Testis (tissue), 2 donors: ENCODE results near the gene RNF121.

Experiments
- POLR2A ChIP-seq: fragments of 450-650 bp; IDR thresholded peaks from one replicate; pipeline ENCODE4 v1.6.1; 2017; ENCODE audit warnings: antibody characterized with exemption, mild to moderate bottlenecking, moderate library complexity
- TF ChIP-seq, protein P1 (sequence below), 3 experiments: fragments of 450-650 bp in 2 of 3; fragments of 200-600 bp in 1 of 3; sonication (generic) in 1 of 3; IDR thresholded peaks; one replicate each; pipeline ENCODE4 v1.5.1; 2016 to 2019; ENCODE audit warnings: antibody characterized with exemption in 3 of 3, mild to moderate bottlenecking in 2 of 3, moderate library complexity in 1 of 3

DNA sequence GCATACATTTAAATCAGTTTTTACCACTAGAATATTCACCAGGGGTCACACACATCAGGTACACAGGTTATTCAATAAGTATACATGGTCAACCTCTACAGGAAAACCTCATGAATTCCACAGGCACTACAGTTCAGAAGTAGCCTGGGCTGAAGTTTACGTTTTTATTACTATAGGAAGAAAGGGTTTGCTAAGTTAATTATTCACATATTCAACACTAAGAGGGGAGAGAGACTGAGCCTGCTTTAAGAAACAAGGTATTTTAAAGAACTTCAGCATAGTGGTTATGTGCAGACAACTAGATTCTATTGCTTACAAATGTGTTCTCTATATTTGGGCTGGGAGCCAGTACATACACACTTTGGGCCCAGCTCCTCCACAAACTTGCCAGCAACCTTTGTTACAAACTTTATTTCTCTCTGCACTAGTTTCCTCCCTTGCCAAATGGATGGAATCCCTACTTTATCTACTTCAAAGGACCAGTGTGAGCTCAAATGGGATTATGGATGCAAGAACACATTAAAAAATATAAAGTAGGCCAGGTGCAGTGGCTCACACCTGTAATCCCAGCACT lies 101.7 kb downstream of the RNF121 start:
- TF ChIP-seq, protein P1, sequence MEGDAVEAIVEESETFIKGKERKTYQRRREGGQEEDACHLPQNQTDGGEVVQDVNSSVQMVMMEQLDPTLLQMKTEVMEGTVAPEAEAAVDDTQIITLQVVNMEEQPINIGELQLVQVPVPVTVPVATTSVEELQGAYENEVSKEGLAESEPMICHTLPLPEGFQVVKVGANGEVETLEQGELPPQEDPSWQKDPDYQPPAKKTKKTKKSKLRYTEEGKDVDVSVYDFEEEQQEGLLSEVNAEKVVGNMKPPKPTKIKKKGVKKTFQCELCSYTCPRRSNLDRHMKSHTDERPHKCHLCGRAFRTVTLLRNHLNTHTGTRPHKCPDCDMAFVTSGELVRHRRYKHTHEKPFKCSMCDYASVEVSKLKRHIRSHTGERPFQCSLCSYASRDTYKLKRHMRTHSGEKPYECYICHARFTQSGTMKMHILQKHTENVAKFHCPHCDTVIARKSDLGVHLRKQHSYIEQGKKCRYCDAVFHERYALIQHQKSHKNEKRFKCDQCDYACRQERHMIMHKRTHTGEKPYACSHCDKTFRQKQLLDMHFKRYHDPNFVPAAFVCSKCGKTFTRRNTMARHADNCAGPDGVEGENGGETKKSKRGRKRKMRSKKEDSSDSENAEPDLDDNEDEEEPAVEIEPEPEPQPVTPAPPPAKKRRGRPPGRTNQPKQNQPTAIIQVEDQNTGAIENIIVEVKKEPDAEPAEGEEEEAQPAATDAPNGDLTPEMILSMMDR (IDR thresholded peaks at IDR 0.05): no peak
- no peak for TF ChIP-seq POLR2A
